CD4-positive, alpha-beta T cell treated with Interleukin-15 for 1 hour (primary cell): ENCODE measurements around the gene DEPP1.

Experiments
- DNase-seq: peaks from one replicate; pipeline ENCODE4 v3.0.0-alpha.2; 2020

DEPP1 gene

GRCh38 chr10:44930904-44931620 is 47.5 kb downstream of the DEPP1 start:
- DNase-seq = no peak

GRCh38 chr10:44929356-44930255 is 49.0 kb downstream of the DEPP1 start:
- DNase-seq = no peak

GRCh38 chr10:44928462-44928861 is 50.1 kb downstream of the DEPP1 start:
- no peak for DNase-seq

- no peak for DNase-seq
These were observed 51.3 kb downstream of the DEPP1 start for GRCh38 chr10:44927352-44927751.

- DNase-seq = no peak
These were observed 51.8 kb downstream of the DEPP1 start for GRCh38 chr10:44926751-44927351.
